Measurements from ENCODE around the gene SEC14L1.

- TF ChIP-seq CTCF (IDR thresholded peaks at IDR 0.05; ENCODE audit: low read length) (no peak), EZH2 (optimal IDR thresholded peaks at IDR 0.05; ENCODE audit: low read depth, low read length) (no peak)
Measured at GRCh38 chr17:77174928-77175661, 34.3 kb downstream of the SEC14L1 start.
